ENCODE measurements around the gene HEPHL1.

The HEPHL1 gene

GRCh38 chr11:94025690-94026394, 4.7 kb downstream of the HEPHL1 start:
- DNase-seq (ENCODE audit: low spot score), result no peak

GRCh38 chr11:94027210-94027609, 6.1 kb downstream of the HEPHL1 start:
- no peak for DNase-seq (ENCODE audit: low spot score)

GRCh38 chr11:94028436-94028835, 7.3 kb downstream of the HEPHL1 start:
- DNase-seq (ENCODE audit: low spot score), result no peak

- DNase-seq (ENCODE audit: low spot score), result no peak
These were observed 8.9 kb downstream of the HEPHL1 start for GRCh38 chr11:94030059-94030458.

- DNase-seq (ENCODE audit: low spot score), result no peak
These were observed 10.5 kb downstream of the HEPHL1 start for GRCh38 chr11:94031625-94032024.

GRCh38 chr11:94032066-94032465, 10.9 kb downstream of the HEPHL1 start:
- no peak for DNase-seq (ENCODE audit: low spot score)

GRCh38 chr11:94032725-94033124, 11.6 kb downstream of the HEPHL1 start:
- no peak for DNase-seq (ENCODE audit: low spot score)

GRCh38 chr11:94034207-94034606, 13.1 kb downstream of the HEPHL1 start:
- no peak for DNase-seq (ENCODE audit: low spot score)

GRCh38 chr11:94036096-94036495, 14.9 kb downstream of the HEPHL1 start:
- no peak for DNase-seq (ENCODE audit: low spot score)

GRCh38 chr11:94043241-94043640, 22.1 kb downstream of the HEPHL1 start:
- no peak for DNase-seq (ENCODE audit: low spot score)

- DNase-seq (ENCODE audit: low spot score), result no peak
These were observed 25.6 kb downstream of the HEPHL1 start for GRCh38 chr11:94046796-94047195.

GRCh38 chr11:94048032-94048709, 27.0 kb downstream of the HEPHL1 start:
- DNase-seq (ENCODE audit: low spot score), result no peak

- DNase-seq (ENCODE audit: low spot score), result no peak
These were observed 28.2 kb downstream of the HEPHL1 start for GRCh38 chr11:94049351-94049750.

- no peak for DNase-seq (ENCODE audit: low spot score)
These were observed 37.5 kb downstream of the HEPHL1 start for GRCh38 chr11:94058630-94059029.

GRCh38 chr11:94059065-94059464, 37.9 kb downstream of the HEPHL1 start:
- DNase-seq (ENCODE audit: low spot score), result no peak

GRCh38 chr11:94060401-94060800, 39.2 kb downstream of the HEPHL1 start:
- DNase-seq (ENCODE audit: low spot score), result no peak

- DNase-seq (ENCODE audit: low spot score), result no peak
These were observed 41.2 kb downstream of the HEPHL1 start for GRCh38 chr11:94062360-94062759.

- no peak for DNase-seq (ENCODE audit: low spot score)
These were observed 45.8 kb downstream of the HEPHL1 start for GRCh38 chr11:94066901-94067429.

GRCh38 chr11:94068764-94069163, 47.6 kb downstream of the HEPHL1 start:
- no peak for DNase-seq (ENCODE audit: low spot score)

- no peak for DNase-seq (ENCODE audit: low spot score)
These were observed 56.6 kb downstream of the HEPHL1 start for GRCh38 chr11:94077552-94078293.

GRCh38 chr11:94084164-94084563, 63.0 kb downstream of the HEPHL1 start:
- DNase-seq (ENCODE audit: low spot score), result no peak

GRCh38 chr11:94088906-94089305, 67.8 kb downstream of the HEPHL1 start:
- DNase-seq (ENCODE audit: low spot score), result no peak

GRCh38 chr11:94089341-94089740, 68.2 kb downstream of the HEPHL1 start:
- DNase-seq (ENCODE audit: low spot score), result no peak
